Globus pallidus (tissue), 1 donor: ENCODE measurements around the gene CMYA5.
"Not testable (repeated sequence)": the region's sequence is repeated elsewhere in the genome, so short reads cannot be mapped to it uniquely, and the experiment has no call there.

Experiments
- DNase-seq: peaks from one replicate; pipeline ENCODE4 v3.0.0-alpha.2; 2015; ENCODE audit warnings: low spot score

CMYA5 gene

DNA sequence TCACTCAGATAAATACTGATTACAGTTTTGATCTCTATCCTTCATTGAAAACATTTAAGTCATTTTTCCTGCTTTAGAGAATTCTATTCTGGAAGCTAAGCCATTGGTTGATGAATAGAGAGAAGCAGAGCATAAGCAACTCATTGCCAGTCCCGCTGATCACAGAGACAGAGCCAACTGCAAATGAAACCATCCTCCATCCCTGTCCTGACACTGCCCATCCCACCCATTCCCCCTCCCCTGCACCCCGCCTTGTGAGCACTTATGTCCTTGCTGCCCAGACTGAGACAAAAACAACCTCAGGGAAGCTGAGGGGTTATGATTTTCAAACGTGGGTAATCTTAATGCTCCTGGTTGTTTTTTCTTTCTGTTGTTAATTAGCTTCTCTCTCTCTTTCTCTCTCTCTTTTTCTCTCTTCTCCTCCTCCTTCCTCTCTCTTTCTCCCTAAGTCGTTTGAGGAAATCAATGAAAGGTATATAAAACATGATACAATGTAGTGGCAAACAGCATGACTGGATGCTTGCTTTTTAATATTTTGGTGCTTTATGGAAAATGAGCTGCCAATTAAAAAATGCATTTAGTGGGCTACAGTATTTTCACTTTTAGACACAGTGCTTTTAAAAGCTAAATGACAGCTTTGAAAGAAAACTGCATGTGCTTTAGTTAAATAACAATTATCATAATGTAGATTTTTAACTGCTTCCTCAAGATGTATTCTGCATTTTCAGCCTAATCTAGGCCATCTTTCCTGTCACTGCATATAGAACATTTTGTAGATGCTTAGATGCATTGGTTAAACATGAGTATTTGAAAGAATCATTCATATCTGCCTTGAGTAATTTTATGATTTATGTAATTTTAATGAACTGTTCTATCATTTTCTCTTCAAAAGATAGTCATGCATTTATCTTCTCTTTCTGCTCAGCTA lies 57.3 kb downstream of the CMYA5 start:
- DNase-seq: peak; percentile 31

DNA sequence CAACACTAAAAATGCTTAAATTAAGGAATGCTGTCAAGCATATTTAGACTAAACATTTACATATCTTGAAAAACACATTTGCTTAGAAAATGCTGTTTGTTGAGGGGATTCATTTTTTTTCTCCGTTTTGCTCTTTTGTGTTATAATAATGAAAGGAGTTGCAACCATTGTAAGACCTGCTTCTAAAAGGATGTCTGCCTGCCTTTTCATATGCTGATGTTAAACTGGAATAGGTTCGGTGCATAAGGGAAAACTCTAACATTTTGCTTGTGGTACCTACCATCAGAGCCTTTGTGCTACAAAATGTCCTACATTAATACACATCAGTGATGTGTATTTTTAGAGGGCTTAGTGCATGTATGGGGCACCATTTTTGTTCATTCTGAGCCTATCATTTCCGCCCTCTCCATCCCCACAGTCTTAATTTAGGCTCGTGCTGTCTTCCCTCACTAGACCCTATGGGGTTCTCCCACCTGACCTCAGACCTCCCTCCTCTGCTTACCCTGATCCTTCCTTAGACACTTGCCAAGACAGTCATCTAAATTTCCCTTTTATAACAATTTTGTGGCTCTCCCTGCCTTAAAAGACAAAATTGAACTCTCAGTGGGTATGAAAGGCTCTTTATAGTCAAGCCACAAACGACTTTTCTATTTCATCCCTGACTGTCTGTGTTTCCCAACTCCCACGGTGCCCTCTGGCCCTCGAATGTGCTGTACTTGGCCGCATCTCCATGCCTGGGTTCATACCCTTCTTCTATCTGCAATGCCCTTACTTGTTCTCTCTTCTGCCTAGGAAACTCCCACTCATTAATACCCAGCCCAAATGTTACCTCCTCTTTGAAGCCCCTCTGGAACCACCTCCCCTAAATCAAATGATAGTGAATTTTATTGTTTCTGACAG lies 61.2 kb downstream of the CMYA5 start:
- peak; percentile 18 for DNase-seq

DNA sequence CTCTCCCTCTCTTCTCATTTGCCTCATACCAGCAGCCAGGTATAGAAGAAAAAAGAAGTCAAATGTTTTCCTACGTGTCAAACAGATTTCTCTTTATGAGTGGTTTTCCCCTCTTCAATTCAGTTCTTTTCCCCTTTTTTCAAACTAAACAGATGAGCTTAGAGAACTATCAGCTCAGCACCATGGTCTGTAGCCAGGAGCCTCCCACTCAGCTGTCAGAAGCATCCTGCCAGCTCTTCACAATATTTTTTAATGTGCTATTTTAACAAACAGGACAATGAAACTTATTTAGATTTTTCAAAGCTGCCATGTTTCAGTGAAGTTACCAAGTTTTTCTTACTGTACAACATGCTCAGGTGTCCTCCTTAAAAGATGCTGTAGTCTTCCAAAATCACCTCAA lies 63.5 kb downstream of the CMYA5 start:
- DNase-seq: no peak

DNA sequence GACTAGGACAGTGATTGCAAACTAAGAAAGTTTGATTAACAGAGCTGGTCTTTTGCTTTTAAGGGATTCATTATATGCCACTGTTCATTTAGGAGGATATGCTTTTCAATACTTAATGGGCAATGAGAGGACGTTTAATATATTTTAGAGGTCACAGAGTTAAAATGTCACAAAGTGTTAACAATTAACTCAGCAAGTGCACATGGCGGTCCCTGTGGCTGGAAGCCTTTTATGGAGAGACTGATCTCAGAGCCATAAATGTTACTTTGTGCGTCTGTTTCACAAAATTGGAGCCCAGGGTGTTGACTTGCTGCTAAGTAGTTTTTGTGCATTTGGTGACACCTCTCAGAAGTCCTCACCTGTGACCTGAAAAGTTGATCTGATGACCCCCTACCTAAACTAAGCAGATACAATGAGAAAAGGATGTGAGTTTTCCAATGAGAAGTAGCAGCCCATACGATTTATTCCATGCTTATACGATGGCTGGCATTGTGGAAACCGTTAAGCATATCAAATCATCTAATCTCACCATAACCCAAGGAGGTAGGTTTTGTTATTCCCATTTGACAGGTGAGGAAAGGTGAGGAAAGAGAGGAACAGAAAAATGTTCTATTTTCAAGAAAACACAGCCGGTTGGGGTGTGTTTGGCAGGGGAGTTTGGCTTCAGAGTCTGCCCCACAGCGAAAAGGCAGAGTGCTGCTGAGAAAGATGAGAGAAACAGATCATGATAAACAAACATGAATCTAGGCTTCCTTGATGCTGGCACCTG lies 64.4 kb downstream of the CMYA5 start:
- DNase-seq: no peak

DNA sequence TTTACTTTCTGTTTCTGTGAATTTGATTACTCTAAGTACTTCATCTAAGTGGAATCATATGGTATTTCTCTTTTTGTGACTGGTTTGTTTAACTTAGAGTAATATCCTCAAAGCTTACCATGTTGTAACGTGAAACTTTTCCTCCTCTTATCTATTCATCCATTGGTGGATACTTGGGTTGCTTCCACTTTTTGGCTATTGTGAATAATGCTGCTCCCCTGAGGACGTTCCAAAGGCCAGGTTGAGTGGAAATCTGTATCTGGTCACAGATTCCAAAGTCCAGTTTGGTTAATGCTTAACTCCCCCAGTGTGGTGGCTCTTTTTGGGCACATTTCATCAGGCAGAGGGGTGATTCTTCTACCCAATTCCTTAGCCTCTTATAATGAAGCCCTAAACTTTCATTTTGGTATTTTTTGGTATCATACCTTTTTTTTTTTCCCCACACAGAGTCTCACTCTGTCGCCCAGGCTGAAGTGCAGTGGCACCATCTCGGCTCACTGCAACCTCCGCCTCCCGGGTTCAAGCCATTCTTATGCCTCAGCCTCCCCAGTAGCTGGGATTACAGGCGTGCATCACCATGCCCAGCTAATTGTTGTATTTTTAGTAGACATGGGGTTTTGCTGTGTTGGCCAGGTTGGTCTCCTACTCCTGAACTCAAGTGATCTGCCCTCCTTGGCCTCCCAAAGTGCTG lies 65.4 kb downstream of the CMYA5 start:
- no peak for DNase-seq

DNA sequence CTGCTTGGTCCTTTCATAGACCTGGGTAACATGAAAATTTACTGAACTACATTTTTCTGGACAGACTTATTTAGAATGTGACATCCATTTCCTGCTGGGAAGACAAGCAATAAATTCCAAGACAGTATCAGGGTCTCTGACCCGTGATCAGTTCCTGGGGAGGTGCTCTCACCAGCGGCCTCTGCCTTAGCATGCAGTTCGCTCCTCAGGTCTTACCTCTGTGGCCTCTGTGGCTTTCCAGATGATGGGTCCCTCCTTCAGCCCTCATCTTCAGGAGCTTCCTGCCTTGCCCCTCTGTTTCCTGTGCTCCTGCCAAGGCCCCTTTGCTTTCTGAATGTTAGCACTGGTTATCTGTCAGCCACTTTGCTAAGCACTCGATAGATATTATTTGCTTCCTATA lies 66.4 kb downstream of the CMYA5 start:
- DNase-seq: no peak

DNA sequence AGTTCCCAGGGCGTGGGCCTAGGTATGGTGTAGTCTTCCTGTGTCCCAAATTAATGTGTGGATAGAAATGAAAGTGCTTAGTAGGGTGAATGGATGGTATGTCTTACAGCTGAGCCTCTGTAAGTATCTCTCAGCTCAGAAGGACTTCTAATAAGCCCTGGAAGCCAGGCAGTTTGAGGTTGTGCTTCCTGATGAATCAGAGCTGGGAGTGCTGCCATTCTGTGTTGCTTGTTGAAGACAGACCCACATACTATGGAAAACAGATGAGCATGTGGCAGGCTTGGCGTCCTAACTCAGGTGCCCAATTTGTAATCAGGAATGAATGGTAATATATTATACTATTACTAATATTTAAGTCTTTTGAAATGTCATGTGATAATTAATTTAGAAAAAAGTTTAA lies 69.8 kb downstream of the CMYA5 start:
- DNase-seq: no peak

DNA sequence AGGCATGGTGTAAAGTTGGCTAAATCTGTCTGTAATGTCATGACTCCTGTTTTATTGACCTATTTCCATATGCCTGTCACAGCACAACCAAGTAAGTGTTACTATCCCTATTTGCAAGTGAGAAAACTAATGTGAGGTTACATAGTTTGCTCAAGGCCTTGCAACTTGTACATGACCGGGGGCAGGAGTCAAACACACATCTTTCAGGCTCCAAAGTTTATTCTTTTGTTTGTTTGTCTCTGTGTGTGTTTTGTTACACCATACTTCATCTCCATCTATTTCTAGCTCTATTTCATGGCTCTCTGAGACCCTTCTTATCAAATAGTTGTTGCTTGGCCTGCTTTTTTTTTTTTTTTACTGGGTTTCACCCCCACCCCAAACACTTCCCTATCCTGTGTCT lies 70.2 kb downstream of the CMYA5 start:
- no peak for DNase-seq

DNA sequence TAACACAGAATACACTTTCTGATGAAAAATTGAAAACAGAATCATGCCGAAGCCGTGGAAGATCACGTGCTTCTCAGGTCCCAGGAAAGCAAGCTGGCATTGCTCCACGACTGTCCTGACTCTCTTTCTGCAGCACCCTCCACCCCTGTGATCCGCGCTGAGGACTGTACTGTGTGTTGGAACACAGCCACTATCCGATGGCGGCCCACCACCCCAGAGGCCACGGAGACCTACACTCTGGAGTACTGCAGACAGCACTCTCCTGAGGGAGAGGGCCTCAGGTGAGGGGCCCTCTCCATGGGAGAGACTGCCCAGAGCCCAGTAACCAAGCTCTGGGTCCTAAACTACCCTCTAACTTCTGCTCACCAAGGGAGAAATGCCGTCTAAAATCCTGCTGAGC lies 73.3 kb downstream of the CMYA5 start:
- no peak for DNase-seq

DNA sequence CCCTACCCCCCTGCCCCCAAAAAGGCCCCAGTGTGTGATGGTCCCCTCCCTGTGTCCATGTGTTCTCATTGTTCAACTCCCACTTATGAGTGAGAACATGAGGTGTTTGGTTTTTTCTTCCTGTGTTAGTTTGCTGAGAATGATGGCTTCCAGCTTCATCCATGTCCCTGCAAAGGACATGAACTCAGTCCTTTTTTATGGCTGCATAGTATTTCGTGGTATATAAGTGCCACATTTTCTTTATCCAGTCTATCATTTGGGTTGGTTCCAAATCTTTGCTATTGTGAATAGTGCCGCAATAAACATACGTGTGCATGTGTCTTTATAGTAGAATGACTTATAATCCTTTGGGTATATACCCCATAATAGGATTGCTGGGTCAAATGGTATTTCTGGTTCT lies 74.5 kb downstream of the CMYA5 start:
- DNase-seq: not testable (repeated sequence)

DNA sequence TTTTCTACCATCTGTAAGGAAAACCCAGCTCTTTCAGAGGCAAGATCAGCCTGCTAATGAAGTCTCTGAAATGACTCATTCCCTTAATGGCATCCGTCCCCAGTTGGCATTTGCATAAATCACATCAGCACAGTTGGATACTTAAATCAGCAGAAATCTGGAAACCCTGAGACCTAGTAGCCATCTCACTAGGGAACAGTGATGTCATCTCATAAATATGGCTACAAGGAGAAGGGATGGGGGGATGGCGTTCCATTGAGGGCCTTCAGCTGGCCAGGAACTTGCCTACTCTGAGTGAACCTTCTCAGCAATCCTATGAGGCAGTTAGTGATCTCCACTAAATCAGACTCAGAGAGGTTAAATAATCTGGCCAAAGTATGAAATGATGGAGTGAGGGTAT lies 81.8 kb downstream of the CMYA5 start:
- no peak for DNase-seq

DNA sequence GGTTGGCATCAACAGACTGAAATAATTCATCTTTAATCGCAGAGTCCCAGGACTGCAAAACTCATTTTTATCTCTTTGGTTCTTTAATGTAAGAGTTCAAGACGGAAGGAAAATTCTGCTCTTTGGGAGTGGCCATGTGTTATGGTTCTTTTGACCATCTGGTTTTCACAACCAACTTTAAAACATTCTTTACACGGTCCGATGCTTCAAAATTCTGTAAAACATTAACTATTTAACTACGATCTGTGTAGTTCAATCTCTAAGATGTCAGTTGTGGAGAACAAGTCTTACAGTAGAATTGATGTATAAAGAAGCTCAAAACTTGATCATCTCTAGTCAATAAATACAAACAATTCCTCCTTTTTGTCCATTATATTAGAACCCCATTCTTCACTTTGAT lies 83.0 kb downstream of the CMYA5 start:
- no peak for DNase-seq

DNA sequence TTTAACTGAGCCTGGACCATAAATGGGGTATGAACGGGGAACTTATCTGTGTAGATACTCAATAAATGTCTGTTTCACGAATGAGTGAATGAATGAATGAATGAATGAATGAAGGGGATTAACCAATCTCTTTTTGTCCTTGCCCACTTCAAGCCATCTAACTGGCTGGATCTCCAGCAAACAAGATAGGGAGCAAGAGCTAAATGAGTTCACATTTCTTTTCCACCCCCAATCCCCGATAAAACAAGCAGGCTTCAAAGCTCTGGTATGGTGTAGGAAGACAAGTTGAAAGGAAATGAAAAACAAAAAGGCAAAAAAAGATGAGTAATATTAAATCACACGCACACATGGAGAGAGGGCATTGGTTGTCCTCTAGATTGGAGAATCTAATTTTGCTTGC lies 84.0 kb downstream of the CMYA5 start:
- DNase-seq: no peak

DNA sequence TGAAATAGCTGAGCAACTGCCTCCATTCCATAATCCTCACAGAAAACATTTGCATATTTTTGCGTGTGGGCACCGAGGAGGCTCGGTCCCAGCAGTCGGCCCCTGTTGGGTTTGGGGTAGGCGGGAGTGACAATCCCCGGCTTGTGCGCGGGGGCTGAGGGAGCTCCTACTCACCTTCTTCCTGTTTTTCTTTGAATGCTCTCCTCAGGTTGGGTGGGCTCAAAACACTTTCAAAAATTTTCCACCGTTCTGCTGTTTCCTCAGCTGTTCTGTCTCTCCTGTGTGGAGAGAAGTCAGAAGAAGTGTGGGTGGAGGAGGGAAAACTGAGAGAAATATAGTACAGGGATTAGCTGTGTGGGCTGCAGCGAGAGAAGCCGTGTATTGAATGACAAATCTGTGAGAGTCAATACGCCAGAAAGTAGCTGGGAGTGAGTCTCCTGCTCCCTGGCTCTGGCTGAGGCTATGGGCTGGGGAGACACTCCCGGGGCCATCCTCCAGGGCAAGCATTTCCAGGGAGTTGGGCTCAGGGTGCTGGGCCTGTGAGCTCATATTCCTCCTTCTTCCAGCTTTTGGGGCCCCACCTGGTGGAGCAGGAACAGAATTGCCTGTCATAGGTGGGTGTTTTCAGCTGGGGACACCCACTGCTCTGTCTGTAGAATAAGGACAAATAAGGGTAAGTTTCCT lies 84.7 kb downstream of the CMYA5 start:
- no peak for DNase-seq

DNA sequence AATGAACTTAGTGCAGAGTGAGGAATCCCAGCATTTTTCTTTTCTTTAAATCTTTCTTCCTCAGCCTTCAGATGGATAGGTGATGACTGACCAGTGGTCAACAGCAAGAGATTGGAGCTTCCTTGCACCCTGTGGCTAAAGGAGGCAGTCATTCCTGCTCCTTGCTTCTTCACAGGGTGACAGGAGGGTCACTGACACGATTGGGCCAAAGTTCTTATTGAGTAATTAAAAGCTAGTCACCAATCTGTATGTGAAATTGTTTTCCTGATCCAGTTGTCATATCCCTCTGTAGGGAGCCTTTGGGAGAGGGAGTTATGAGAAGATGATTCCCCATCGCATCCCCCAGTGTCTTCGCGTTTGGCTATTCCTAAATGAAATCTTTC lies 85.2 kb downstream of the CMYA5 start:
- no peak for DNase-seq

DNA sequence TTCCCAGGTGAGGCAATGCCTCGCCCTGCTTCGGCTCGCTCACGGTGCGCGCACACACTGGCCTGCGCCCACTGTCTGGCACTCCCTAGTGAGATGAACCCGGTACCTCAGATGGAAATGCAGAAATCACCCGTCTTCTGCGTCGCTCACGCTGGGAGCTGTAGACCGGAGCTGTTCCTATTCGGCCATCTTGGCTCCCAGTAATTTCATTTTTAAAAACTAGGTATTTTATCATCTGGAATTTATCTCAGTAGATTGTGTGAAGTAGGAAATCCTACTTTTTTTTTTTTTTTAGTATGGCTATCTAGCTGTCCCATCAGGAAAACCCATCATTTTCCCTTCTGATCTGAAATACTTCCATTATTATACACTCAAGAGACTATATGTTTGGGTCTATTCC lies 95.1 kb downstream of the CMYA5 start:
- not testable (repeated sequence) for DNase-seq

DNA sequence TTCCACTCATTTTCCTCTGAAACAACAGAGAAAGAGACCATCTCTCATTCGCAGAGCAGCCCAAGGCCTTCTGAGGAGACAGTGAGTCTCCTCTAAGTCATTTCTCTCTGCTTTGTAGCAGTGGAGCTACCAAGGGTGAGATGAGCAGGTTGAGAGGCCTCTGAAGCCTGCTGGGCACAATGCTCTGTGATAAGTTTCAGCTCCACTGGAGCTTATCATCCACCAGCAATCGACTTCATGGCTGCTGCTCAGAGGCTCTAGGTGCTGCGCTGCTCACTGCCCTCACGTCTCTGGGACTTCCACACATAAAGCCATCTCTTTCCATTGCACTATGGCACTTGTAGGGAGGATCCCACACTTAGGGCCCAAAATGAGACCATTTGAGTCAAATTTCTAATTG lies 96.3 kb downstream of the CMYA5 start:
- no peak for DNase-seq

DNA sequence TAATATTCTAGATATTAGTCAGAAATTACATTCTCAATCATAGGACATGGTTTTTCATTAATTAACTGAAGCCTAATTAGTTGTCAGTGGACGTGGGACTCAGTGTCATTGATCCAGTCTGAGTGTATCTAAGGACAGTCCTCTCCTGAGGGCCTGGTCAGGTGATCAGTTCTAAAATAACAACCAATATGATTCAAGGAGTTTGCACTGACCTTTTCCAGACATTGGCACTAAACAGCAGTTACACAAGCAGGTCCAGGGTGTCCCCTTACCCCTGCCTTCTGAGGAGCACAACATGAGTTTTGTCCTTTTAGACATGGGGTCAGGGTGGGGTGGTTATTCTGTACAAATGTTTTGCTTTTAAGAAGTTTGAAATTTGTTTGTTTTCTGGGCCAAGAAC lies 97.8 kb downstream of the CMYA5 start:
- DNase-seq: no peak

DNA sequence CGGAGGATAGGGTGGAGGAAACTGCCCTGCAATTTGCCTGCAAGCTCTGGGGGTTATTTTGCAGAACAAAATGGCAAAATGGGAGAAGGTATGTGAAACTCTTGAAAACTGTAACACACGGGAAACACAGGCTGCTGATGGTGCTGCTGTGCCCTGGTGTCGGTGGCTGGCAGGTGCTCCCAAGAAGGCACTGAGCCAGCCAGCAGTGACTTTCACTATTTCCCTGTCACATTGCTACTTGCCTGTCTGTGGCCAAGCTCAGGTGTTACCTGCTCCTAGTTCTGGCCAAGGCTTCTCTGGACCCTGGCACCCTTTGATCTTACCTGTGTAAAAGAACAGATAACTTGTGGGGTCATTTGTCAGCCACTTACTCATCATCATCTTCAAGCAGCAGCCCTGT lies 102.2 kb downstream of the CMYA5 start:
- no peak for DNase-seq

DNA sequence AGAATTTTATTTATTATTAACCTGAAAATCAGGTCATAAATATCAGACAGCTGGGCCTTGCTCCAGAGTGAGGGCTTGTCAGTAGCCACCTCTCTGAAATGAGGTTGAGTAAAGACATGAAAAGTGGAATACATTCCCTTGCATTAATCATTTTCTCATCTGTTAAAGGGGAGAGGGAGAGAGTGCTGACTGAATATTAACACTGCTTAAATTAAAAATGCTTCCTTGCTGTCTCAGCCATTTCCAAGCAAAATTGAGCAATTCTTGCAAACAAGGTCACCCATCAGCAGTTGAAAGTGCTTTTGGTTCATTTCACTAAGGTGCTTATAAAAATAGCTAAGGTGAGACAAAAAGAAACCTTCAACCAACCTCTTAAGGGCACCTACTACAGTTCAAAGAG lies 102.8 kb downstream of the CMYA5 start:
- no peak for DNase-seq

DNA sequence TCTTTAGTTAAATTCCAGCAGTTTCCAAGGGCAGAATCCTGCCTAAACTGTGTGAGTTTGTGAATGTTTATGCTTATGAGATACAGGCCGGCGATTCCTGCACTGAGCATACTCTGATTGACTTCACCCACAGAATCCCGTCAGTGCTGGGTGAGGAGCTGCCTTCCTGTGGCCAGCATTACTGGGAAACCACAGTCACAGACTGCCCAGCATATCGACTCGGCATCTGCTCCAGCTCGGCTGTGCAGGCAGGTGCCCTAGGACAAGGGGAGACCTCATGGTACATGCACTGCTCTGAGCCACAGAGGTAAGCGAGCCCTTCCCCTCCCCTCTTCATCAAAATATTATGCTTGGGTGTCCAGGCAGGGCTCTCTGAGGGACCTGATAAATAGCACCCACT lies 103.7 kb downstream of the CMYA5 start:
- no peak for DNase-seq
